ENCODE data around the gene ZNF799.

The ZNF799 gene

DNA sequence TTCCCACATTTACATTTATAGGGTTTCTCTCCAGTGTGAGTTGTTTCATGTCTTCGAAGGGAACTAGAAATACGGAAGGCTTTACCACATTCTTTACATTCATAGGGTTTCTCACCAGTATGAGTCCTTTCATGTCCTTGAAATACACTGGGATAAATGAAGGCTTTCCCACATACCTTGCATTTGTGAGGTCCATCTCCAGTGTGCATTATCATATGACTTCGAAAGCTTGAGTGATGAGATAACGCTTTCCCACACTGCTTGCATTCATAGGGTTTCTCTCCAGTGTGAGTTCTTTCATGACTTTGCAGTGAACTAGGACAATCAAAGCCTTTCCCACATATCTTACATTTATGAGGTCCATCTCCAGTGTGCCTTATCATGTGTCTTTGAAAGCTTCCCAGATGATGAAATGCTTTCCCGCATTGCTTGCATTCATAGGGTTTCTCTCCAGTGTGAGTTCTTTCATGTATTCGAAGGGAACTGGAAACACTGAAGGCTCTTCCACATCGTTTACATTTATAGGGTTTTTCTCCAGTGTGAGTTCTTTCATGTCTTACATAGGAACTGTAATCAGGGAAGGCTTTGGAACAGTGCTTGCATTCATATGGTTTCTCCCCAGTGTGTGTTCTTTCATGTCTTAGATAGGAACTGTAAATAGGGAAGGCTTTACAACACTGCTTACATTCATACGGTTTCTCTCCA, 50.7 kb downstream of the ZNF799 start:
- Histone ChIP-seq H3K9me3 (ENCODE audit: control insufficient read depth, insufficient read depth, low read length) (peaks cover 23% of the 10 kb centered on the region), H3K27me3 (ENCODE audit: control insufficient read depth, insufficient read depth, low read length) (no peaks in the 10 kb centered on the region), H3K4me3 (ENCODE audit: low read depth, low read length) (no peak overlapping the region), H3K36me3 (ENCODE audit: control insufficient read depth, insufficient read depth, low read length) (no peaks in the 10 kb centered on the region), H3K4me1 (ENCODE audit: control insufficient read depth, insufficient read depth, low read length) (no peaks in the 10 kb centered on the region), H3K9ac (ENCODE audit: low read depth, low read length) (no peak overlapping the region)

DNA sequence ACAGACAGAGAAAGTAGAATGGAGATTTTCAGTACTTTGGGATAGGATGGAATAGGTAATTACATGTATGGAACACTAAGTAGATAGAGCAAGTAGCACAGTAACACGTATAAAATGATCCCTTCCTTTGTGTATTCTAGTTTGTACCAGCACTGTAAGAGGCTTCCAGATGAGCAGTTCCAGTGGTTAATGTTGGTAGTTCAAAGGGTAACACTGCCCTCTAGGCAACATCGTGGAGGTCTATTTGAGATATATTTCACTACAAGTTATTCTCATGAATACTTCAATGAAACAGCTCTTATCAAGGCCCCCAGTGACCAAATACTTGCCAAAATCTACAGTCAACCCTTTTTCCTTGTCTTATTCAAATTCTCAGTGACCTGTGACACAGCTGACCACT, 54.2 kb downstream of the ZNF799 start:
- H3K27me3 ChIP-seq (ENCODE audit: control insufficient read depth, insufficient read depth, low read length) = no peaks in the 10 kb centered on the region
- no peak overlapping the region for H3K4me3 ChIP-seq (ENCODE audit: low read depth, low read length)
- no peak overlapping the region for H3K9ac ChIP-seq (ENCODE audit: low read depth, low read length)
- no peaks in the 10 kb centered on the region for H3K36me3 ChIP-seq (ENCODE audit: control insufficient read depth, insufficient read depth, low read length)
- H3K9me3 ChIP-seq (ENCODE audit: control insufficient read depth, insufficient read depth, low read length) = peaks cover 18% of the 10 kb centered on the region
- no peaks in the 10 kb centered on the region for H3K4me1 ChIP-seq (ENCODE audit: control insufficient read depth, insufficient read depth, low read length)

DNA sequence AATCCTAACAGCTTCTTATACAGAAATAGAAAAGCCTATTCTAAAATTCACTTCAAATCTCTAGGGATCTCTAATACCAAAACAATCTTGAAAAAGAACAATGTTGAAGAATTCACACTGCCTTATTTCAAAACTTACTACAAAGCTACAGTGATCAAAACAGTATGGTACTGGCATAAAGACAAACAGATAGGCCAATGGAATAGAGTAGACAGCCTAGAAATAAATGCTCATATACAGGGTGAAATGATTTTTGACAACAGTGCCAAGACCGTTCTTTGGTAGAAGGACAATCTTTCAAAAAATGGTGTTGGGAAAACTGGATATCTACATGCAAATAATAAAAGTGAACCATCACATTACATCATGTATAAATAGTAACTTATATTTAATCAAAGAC, 55.9 kb downstream of the ZNF799 start:
- H3K36me3 ChIP-seq (ENCODE audit: control insufficient read depth, insufficient read depth, low read length) = no peaks in the 10 kb centered on the region
- no peaks in the 10 kb centered on the region for H3K27me3 ChIP-seq (ENCODE audit: control insufficient read depth, insufficient read depth, low read length)
- H3K9me3 ChIP-seq (ENCODE audit: control insufficient read depth, insufficient read depth, low read length) = peaks cover 10% of the 10 kb centered on the region

More for the DNA sequence above, 55.9 kb downstream of the ZNF799 start:
- no peak overlapping the region for H3K9ac ChIP-seq (ENCODE audit: low read depth, low read length)
- no peak overlapping the region for H3K4me3 ChIP-seq (ENCODE audit: low read depth, low read length)
- H3K4me1 ChIP-seq (ENCODE audit: control insufficient read depth, insufficient read depth, low read length) = no peaks in the 10 kb centered on the region

All from iPS-15b (cell line).